ENCODE data around the gene ASTN1.

GRCh38 chr1:176919386-176920378 is 244.8 kb downstream of the ASTN1 start:
- no peak for TF ChIP-seq CTCF (conservative IDR thresholded peaks at IDR 0.05; ENCODE audit: low read depth, low read length)
- no peak for TF ChIP-seq EZH2phosphoT487 (IDR thresholded peaks at IDR 0.05; ENCODE audit: borderline replicate concordance, low read length)
